ENCODE results near the gene PTPRN2. TPM values are rescaled to one million over a fixed set of nuclear protein-coding genes. Genes with fewer than 3 reads are reported as not detected.
"Not testable (repeated sequence)": the region's sequence is repeated elsewhere in the genome, so short reads cannot be mapped to it uniquely, and the experiment has no call there.

PTPRN2 gene
- total RNA-seq, 1 experiment from 2014 or later: 2.1 TPM

DNA sequence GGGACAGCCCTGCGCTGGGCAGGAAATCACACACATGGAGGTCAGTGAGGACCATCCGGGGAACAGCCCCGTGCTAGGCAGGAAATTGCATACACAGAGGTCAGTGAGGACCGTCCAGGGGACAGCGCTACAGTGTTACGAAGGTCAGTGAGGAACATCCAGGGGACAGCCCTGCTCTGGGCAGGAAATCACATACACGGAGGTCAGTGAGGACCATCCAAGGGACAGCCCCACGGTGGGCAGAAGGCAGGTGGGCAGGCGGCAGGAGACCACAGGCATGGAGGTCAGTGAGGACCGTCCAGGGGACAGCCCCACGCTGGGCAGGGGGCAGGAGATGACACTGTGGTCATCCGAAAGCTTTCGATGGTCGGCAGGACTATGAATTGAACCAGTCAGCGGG lies 79.7 kb downstream of the PTPRN2 start:
- no peak for DNase-seq (ENCODE audit: low read depth, low spot score)
- peaks cover 0 to 9% of the 10 kb centered on the region in 2 experiments; a peak in 1 of 4 replicates for H3K9me3 ChIP-seq (ENCODE audit: control insufficient read depth in 1 of 2, insufficient read depth in 1 of 2, low read depth in 1 of 2, low read length in 2 of 2)
- CTCF ChIA-PET: no interaction called here
- intact Hi-C loops (cut with micrococcal nuclease): no loop called here
- peak overlapping the region; percentile 31 to 43 for H3K4me3 ChIP-seq (replicated peaks in 1 of 2; ENCODE audit: low read depth in 1 of 2, low read length in 2 of 2)
- H3K27ac ChIP-seq (ENCODE audit: low read depth, low read length): peak overlapping the region; percentile 38
- H3K79me2 ChIP-seq (ENCODE audit: insufficient read depth, low read length): no peaks in the 10 kb centered on the region
- no peaks in the 10 kb centered on the region for H3K9me2 ChIP-seq (ENCODE audit: insufficient read depth)
- TF ChIP-seq SP1 (IDR thresholded peaks at IDR 0.05; ENCODE audit: low read depth): no peak
- no peak for TF ChIP-seq CBX3 (IDR thresholded peaks at IDR 0.05; ENCODE audit: low read depth)
- no peak for TF ChIP-seq MAX (IDR thresholded peaks at IDR 0.05)
- no peak for TF ChIP-seq RAD21 (IDR thresholded peaks at IDR 0.05; ENCODE audit: low read depth)
- TF ChIP-seq CEBPB (IDR thresholded peaks at IDR 0.05; ENCODE audit: low read depth): no peak
- TF ChIP-seq YY1 (IDR thresholded peaks at IDR 0.05; ENCODE audit: extremely low read depth, insufficient replicate concordance, low read depth, low read length): no peak
- no peak for TF ChIP-seq FOSL1 (IDR thresholded peaks at IDR 0.05; ENCODE audit: low read depth)
- TF ChIP-seq, protein P1, sequence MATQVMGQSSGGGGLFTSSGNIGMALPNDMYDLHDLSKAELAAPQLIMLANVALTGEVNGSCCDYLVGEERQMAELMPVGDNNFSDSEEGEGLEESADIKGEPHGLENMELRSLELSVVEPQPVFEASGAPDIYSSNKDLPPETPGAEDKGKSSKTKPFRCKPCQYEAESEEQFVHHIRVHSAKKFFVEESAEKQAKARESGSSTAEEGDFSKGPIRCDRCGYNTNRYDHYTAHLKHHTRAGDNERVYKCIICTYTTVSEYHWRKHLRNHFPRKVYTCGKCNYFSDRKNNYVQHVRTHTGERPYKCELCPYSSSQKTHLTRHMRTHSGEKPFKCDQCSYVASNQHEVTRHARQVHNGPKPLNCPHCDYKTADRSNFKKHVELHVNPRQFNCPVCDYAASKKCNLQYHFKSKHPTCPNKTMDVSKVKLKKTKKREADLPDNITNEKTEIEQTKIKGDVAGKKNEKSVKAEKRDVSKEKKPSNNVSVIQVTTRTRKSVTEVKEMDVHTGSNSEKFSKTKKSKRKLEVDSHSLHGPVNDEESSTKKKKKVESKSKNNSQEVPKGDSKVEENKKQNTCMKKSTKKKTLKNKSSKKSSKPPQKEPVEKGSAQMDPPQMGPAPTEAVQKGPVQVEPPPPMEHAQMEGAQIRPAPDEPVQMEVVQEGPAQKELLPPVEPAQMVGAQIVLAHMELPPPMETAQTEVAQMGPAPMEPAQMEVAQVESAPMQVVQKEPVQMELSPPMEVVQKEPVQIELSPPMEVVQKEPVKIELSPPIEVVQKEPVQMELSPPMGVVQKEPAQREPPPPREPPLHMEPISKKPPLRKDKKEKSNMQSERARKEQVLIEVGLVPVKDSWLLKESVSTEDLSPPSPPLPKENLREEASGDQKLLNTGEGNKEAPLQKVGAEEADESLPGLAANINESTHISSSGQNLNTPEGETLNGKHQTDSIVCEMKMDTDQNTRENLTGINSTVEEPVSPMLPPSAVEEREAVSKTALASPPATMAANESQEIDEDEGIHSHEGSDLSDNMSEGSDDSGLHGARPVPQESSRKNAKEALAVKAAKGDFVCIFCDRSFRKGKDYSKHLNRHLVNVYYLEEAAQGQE (IDR thresholded peaks at IDR 0.05; ENCODE audit: low read depth): no peak
- no peak for TF ChIP-seq ZFX (IDR thresholded peaks at IDR 0.05)
- TF ChIP-seq TCF7L2 (IDR thresholded peaks at IDR 0.05; ENCODE audit: borderline replicate concordance, extremely low read depth, insufficient read depth, insufficient read length): no peak
- TF ChIP-seq, protein P2, sequence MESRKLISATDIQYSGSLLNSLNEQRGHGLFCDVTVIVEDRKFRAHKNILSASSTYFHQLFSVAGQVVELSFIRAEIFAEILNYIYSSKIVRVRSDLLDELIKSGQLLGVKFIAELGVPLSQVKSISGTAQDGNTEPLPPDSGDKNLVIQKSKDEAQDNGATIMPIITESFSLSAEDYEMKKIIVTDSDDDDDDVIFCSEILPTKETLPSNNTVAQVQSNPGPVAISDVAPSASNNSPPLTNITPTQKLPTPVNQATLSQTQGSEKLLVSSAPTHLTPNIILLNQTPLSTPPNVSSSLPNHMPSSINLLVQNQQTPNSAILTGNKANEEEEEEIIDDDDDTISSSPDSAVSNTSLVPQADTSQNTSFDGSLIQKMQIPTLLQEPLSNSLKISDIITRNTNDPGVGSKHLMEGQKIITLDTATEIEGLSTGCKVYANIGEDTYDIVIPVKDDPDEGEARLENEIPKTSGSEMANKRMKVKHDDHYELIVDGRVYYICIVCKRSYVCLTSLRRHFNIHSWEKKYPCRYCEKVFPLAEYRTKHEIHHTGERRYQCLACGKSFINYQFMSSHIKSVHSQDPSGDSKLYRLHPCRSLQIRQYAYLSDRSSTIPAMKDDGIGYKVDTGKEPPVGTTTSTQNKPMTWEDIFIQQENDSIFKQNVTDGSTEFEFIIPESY (IDR thresholded peaks at IDR 0.05; ENCODE audit: extremely low read depth, insufficient replicate concordance, low read length): no peak
- no peak for TF ChIP-seq ZNF274 (IDR thresholded peaks at IDR 0.05; ENCODE audit: low read depth, low read length)
- H3K9ac ChIP-seq (ENCODE audit: low read length): peak overlapping the region; percentile 33
- H3K4me2 ChIP-seq (ENCODE audit: low read length): peak overlapping the region; percentile 81
- POLR2A ChIA-PET: no interaction called here
- RAD21 ChIA-PET (ENCODE audit: low non-redundant PET in 1 of 2, low total read pairs in 2 of 2, uncharacterized antibody in 2 of 2, unreplicated experiment in 2 of 2): no interaction called here
- no peaks in the 10 kb centered on the region for H3K36me3 ChIP-seq (ENCODE audit: control insufficient read depth in 1 of 2, insufficient read depth in 2 of 2, low read length in 2 of 2)
- no peaks in the 10 kb centered on the region for H3K27me3 ChIP-seq (ENCODE audit: insufficient read depth, low read length)
- H4K20me1 ChIP-seq (ENCODE audit: insufficient read depth): no peaks in the 10 kb centered on the region
- H2AFZ ChIP-seq (ENCODE audit: low read depth, low read length, poor library complexity, severe bottlenecking): no peak overlapping the region
- ATAC-seq: peak; percentile 27
- no TSS peak for BruUV-seq (replicated peaks)
- H3K4me1 ChIP-seq (ENCODE audit: control insufficient read depth in 1 of 2, insufficient read depth in 2 of 2, low read length in 2 of 2): peaks cover 6 to 20% of the 10 kb centered on the region in 2 experiments

DNA sequence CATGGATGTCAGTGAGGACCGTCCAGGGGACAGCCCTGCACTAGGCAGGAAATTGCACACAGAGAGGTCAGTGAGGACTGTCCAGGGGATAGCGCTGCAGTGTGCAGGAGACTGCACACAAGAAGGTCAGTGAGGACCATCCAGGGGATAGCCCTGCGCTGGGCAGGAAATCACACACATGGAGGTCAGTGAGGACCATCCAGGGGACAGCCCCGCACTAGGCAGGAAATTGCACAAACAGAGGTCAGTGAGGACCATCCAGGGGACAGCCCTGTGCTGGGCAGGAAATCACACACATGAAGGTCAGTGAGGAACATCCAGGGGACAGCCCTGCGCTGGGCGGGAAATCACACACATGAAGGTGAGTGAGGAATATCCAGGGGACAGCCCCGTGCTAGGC lies 80.4 kb downstream of the PTPRN2 start:
- H3K79me2 ChIP-seq (ENCODE audit: insufficient read depth, low read length); H4K20me1 ChIP-seq (ENCODE audit: insufficient read depth); H3K4me3 ChIP-seq (replicated peaks in 1 of 2; ENCODE audit: low read depth in 1 of 2, low read length in 2 of 2); RAD21 ChIA-PET (ENCODE audit: low non-redundant PET in 1 of 2, low total read pairs in 2 of 2, uncharacterized antibody in 2 of 2, unreplicated experiment in 2 of 2); H2AFZ ChIP-seq (ENCODE audit: low read depth, low read length, poor library complexity, severe bottlenecking); intact Hi-C loops (cut with micrococcal nuclease); H3K9ac ChIP-seq (ENCODE audit: low read length); H3K27ac ChIP-seq (ENCODE audit: low read depth, low read length); POLR2A ChIA-PET; H3K9me2 ChIP-seq (ENCODE audit: insufficient read depth); DNase-seq (ENCODE audit: low read depth, low spot score); H3K27me3 ChIP-seq (ENCODE audit: insufficient read depth, low read length); H3K36me3 ChIP-seq (ENCODE audit: control insufficient read depth in 1 of 2, insufficient read depth in 2 of 2, low read length in 2 of 2); BruUV-seq (replicated peaks); H3K9me3 ChIP-seq (ENCODE audit: control insufficient read depth in 1 of 2, insufficient read depth in 1 of 2, low read depth in 1 of 2, low read length in 2 of 2); ATAC-seq; H3K4me2 ChIP-seq (ENCODE audit: low read length); CTCF ChIA-PET: not testable (repeated sequence)
- H3K4me1 ChIP-seq (ENCODE audit: control insufficient read depth in 1 of 2, insufficient read depth in 2 of 2, low read length in 2 of 2): peaks cover 6 to 20% of the 10 kb centered on the region in 2 experiments
